ENCODE measurements around the gene IQUB. TPM values are rescaled to one million over a fixed set of nuclear protein-coding genes. Genes with fewer than 3 reads are reported as not detected.
"Not testable (repeated sequence)": the region's sequence is repeated elsewhere in the genome, so short reads cannot be mapped to it uniquely, and the experiment has no call there.

IQUB gene
- total RNA-seq, 4 donors from 2014 or later, result 0.14 to 0.32 TPM; not detected in 2

DNA sequence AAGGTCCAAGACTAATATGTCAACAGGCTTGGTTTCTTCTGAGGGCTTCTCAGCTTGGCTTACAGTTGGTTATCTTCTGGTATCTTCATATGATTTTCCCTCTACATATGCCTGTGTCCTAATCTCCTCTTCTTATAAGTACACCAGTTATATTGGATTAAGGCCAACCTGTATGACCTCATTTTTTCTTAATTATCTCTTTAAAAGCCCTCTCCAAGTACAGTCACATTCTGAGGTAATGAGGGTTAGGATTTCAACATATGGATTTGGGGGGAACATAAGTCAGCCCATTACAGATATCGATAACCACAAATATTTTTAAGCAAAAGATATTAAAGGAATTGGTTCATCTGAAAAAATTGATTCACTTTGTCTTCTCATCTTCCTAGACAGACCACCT is 49.2 kb downstream of the IQUB start:
- no peak overlapping the region for H3K27ac ChIP-seq
- 93 to 100% methylated on average over 1 of the region's 1 CpG for WGBS, 2 donors (ENCODE audit: low coverage in 1 of 2)
- H3K4me1 ChIP-seq, result no peaks in the 10 kb centered on the region
- intact Hi-C loops (cut with DNase I; ENCODE audit: low total_unique reads) (no loop called here), in situ Hi-C loops (cut with MboI; ENCODE audit: low pct_ligation_motif_present in 1 of 4, low pct_unique_long_range_greater_than_20kb in 1 of 4, low sequenced_read_pairs in 3 of 4) (no loop called here)
- H3K36me3 ChIP-seq, result no peaks in the 10 kb centered on the region
- H3K4me3 ChIP-seq, result no peak overlapping the region
- no peaks in the 10 kb centered on the region for H3K27me3 ChIP-seq
- H3K9me3 ChIP-seq, result no peaks in the 10 kb centered on the region
- TF ChIP-seq POLR2A (IDR thresholded peaks at IDR 0.05), result no peak
- TF ChIP-seq, protein P1, sequence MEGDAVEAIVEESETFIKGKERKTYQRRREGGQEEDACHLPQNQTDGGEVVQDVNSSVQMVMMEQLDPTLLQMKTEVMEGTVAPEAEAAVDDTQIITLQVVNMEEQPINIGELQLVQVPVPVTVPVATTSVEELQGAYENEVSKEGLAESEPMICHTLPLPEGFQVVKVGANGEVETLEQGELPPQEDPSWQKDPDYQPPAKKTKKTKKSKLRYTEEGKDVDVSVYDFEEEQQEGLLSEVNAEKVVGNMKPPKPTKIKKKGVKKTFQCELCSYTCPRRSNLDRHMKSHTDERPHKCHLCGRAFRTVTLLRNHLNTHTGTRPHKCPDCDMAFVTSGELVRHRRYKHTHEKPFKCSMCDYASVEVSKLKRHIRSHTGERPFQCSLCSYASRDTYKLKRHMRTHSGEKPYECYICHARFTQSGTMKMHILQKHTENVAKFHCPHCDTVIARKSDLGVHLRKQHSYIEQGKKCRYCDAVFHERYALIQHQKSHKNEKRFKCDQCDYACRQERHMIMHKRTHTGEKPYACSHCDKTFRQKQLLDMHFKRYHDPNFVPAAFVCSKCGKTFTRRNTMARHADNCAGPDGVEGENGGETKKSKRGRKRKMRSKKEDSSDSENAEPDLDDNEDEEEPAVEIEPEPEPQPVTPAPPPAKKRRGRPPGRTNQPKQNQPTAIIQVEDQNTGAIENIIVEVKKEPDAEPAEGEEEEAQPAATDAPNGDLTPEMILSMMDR (IDR thresholded peaks at IDR 0.05), result no peak
- no peak for TF ChIP-seq POLR2AphosphoS5 (IDR thresholded peaks at IDR 0.05)
- TF ChIP-seq EP300 (IDR thresholded peaks at IDR 0.05; ENCODE audit: low read depth), result no peak
- DNase-seq, result no peak

GRCh38 chr7:123484199-123484598 is 50.2 kb downstream of the IQUB start:
- WGBS, 2 donors (ENCODE audit: low coverage in 1 of 2), result 95% methylated on average over 2 of the region's 2 CpGs
- intact Hi-C loops (cut with DNase I; ENCODE audit: low total_unique reads), result no loop called here
- TF ChIP-seq POLR2AphosphoS5 (IDR thresholded peaks at IDR 0.05) (no peak), EP300 (IDR thresholded peaks at IDR 0.05; ENCODE audit: low read depth) (no peak), POLR2A (IDR thresholded peaks at IDR 0.05) (no peak)
- TF ChIP-seq, protein P1 (IDR thresholded peaks at IDR 0.05), result no peak
- in situ Hi-C loops (cut with MboI; ENCODE audit: low pct_ligation_motif_present in 1 of 4, low pct_unique_long_range_greater_than_20kb in 1 of 4, low sequenced_read_pairs in 3 of 4), result no loop called here
- H3K4me1 ChIP-seq, result no peaks in the 10 kb centered on the region
- no peaks in the 10 kb centered on the region for H3K27me3 ChIP-seq
- no peak for DNase-seq
- no peaks in the 10 kb centered on the region for H3K36me3 ChIP-seq
- no peak overlapping the region for H3K27ac ChIP-seq
- no peaks in the 10 kb centered on the region for H3K9me3 ChIP-seq
- no peak overlapping the region for H3K4me3 ChIP-seq

DNA sequence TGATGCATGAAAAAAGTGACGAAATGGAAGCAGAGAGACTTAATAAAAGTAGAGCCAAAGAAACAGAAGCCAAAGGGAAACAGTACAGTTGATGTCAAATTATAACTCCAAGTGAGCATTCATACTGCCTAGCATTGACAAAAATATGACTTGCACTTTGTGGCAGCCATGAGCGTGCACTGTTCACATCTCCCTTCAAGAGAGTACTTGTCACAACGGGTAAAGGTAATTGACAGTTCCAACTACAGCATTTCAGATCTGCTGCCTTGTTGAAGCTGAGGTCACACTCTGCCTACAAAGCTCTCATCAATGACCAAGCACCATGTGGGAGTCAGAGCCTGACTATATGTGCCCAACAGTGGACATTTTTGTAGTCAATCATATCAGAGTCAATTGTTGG is 54.3 kb downstream of the IQUB start:
- 84 to 94% methylated on average over 2 to 3 of the region's 3 CpGs for WGBS, 2 donors (ENCODE audit: low coverage in 1 of 2)
- no peaks in the 10 kb centered on the region for H3K27me3 ChIP-seq
- H3K27ac ChIP-seq, result no peak overlapping the region

GRCh38 chr7:123478056-123478455 is 56.3 kb downstream of the IQUB start:
- H3K27me3 ChIP-seq; H3K36me3 ChIP-seq; H3K4me3 ChIP-seq; intact Hi-C loops (cut with DNase I; ENCODE audit: low total_unique reads); DNase-seq; H3K27ac ChIP-seq; in situ Hi-C loops (cut with MboI; ENCODE audit: low pct_ligation_motif_present in 1 of 4, low pct_unique_long_range_greater_than_20kb in 1 of 4, low sequenced_read_pairs in 3 of 4); H3K4me1 ChIP-seq; H3K9me3 ChIP-seq: not testable (repeated sequence)
- 90% methylated on average over 1 of the region's 1 CpG; no CpG with 5 or more reads in 1 of the 2 donors for WGBS, 2 donors (ENCODE audit: low coverage in 1 of 2)

More for the DNA sequence above, 54.3 kb downstream of the IQUB start:
- no peaks in the 10 kb centered on the region for H3K4me1 ChIP-seq
- H3K9me3 ChIP-seq, result no peaks in the 10 kb centered on the region
- no peak overlapping the region for H3K4me3 ChIP-seq
- in situ Hi-C loops (cut with MboI; ENCODE audit: low pct_ligation_motif_present in 1 of 4, low pct_unique_long_range_greater_than_20kb in 1 of 4, low sequenced_read_pairs in 3 of 4) (no loop called here), intact Hi-C loops (cut with DNase I; ENCODE audit: low total_unique reads) (no loop called here)
- no peak for TF ChIP-seq POLR2AphosphoS5 (IDR thresholded peaks at IDR 0.05)
- TF ChIP-seq, protein P1 (IDR thresholded peaks at IDR 0.05), result no peak
- no peak for TF ChIP-seq POLR2A (IDR thresholded peaks at IDR 0.05)
- no peak for TF ChIP-seq EP300 (IDR thresholded peaks at IDR 0.05; ENCODE audit: low read depth)
- H3K36me3 ChIP-seq, result no peaks in the 10 kb centered on the region
- DNase-seq, result no peak

DNA sequence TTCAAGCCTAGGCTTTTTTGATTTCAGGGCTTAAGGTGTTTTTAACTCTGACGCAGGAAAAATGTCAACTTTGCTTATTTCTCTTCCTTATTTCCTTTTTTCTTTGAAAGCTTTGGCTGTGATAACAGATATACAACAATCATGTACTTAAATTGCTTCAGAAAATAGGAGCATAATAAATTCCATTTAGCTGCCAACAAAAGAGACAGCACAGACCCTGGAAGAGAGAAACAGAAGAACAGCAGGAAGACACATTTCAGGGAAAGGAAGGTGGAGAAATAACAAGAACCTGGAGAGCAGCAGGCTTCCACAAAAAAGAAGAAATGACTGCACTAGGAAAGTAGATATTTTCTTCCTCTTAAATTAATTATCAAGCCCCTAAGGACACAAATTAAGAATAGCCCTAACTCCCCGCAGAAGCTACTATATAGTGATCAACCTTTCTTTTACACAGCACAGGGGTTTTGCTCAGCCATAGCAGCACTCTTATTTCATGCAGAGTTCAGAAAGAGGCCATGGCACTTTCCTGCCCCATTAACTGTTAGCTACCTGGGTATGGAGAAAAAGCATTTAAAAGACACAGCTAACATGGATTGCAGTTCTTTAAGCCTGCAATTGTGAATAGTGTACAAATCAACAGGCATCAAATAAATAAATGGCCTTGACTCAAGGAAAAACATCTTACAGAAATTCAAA is 61.5 kb downstream of the IQUB start:
- in situ Hi-C loops (cut with MboI; ENCODE audit: low pct_ligation_motif_present in 1 of 4, low pct_unique_long_range_greater_than_20kb in 1 of 4, low sequenced_read_pairs in 3 of 4) (loop anchor here in 1 of 4 donors (25.0 kb wide), 1 partner anchor 89 kb away; the partner anchor contains the start of gene NDUFA5), intact Hi-C loops (cut with DNase I; ENCODE audit: low total_unique reads) (no loop called here)
- H3K4me1 ChIP-seq, result no peaks in the 10 kb centered on the region
- H3K36me3 ChIP-seq, result no peaks in the 10 kb centered on the region
- H3K4me3 ChIP-seq, result no peak overlapping the region
- no peaks in the 10 kb centered on the region for H3K27me3 ChIP-seq
- WGBS, 2 donors (ENCODE audit: low coverage in 1 of 2), result 0 to 53% methylated on average over 1 to 2 of the region's 2 CpGs
- no peak overlapping the region for H3K27ac ChIP-seq
- TF ChIP-seq POLR2A (IDR thresholded peaks at IDR 0.05) (no peak), POLR2AphosphoS5 (IDR thresholded peaks at IDR 0.05) (no peak), EP300 (IDR thresholded peaks at IDR 0.05; ENCODE audit: low read depth) (no peak)
- TF ChIP-seq, protein P1 (IDR thresholded peaks at IDR 0.05), result no peak
- no peak for DNase-seq
- H3K9me3 ChIP-seq, result no peaks in the 10 kb centered on the region
